ENCODE measurements around the gene TMEM120A. TPM values are rescaled to one million over a fixed set of nuclear protein-coding genes. Genes with fewer than 3 reads are reported as not detected.
A peak's percentile ranks its signal among the peaks of the same experiment; 100 is the strongest.

TMEM120A gene
- polyA plus RNA-seq (2012; ENCODE audit: insufficient read length, low read depth) = 95.7 TPM

DNA sequence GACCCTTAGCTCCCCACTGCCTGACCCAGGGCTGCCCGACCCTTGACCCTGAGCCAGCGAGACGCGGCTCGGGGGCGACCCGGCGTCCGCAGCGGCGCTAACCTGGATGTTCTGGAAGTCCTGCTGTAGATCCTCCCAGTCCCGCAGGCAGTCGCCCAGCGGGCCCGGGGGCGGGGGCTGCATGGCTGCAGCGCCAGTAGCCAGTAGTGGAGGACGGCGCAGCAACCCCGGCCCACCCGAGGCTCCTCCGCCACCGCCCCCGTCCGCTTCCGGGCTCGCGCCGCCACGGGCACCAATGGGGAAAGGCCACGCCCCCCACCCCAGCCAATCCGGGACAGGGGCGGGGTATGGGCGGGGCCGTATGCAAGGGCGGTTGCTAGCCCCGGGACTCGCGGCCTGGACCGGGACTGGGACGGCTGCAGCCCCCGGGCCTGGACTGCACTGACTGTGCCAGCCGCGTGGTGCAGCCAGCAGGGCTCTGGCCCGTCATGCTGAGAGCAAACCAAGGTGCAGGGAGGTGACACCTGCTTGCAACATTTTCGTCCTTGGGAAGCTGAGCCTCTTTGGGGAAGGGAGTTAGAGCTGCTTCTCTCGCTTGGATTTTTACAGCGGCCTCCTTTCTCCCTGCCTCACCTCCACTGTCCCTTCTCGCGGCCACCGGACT lies at the start of gene TMEM120A:
Gene TMEM120A (minus strand): TSS at position 208 of the 664 bp plus-strand sequence. CDS start 25 bp downstream, at position 183.
- TF ChIP-seq, protein P1, sequence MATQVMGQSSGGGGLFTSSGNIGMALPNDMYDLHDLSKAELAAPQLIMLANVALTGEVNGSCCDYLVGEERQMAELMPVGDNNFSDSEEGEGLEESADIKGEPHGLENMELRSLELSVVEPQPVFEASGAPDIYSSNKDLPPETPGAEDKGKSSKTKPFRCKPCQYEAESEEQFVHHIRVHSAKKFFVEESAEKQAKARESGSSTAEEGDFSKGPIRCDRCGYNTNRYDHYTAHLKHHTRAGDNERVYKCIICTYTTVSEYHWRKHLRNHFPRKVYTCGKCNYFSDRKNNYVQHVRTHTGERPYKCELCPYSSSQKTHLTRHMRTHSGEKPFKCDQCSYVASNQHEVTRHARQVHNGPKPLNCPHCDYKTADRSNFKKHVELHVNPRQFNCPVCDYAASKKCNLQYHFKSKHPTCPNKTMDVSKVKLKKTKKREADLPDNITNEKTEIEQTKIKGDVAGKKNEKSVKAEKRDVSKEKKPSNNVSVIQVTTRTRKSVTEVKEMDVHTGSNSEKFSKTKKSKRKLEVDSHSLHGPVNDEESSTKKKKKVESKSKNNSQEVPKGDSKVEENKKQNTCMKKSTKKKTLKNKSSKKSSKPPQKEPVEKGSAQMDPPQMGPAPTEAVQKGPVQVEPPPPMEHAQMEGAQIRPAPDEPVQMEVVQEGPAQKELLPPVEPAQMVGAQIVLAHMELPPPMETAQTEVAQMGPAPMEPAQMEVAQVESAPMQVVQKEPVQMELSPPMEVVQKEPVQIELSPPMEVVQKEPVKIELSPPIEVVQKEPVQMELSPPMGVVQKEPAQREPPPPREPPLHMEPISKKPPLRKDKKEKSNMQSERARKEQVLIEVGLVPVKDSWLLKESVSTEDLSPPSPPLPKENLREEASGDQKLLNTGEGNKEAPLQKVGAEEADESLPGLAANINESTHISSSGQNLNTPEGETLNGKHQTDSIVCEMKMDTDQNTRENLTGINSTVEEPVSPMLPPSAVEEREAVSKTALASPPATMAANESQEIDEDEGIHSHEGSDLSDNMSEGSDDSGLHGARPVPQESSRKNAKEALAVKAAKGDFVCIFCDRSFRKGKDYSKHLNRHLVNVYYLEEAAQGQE (IDR thresholded peaks at IDR 0.05; ENCODE audit: insufficient read depth in 1 of 2, low read depth in 2 of 2, low read length in 2 of 2) = 0 out of 4 replicates have a peak, but pooled peaks of 1 of the 2 experiments have one; percentile 45
- peak; percentile 89 for TF ChIP-seq POLR2AphosphoS5 (IDR thresholded peaks at IDR 0.05; ENCODE audit: low read depth, low read length)
- no peak for TF ChIP-seq FOXP2 (optimal IDR thresholded peaks at IDR 0.05; ENCODE audit: borderline replicate concordance, extremely low read depth, extremely low read length, insufficient read depth)
- 0 out of 2 replicates have a peak, but pooled peaks have one; percentile 6 for TF ChIP-seq SIN3A (IDR thresholded peaks at IDR 0.05; ENCODE audit: borderline replicate concordance, insufficient read depth, low read length)
- TF ChIP-seq TAF1 (IDR thresholded peaks at IDR 0.05; ENCODE audit: borderline replicate concordance, insufficient read depth, low read length) = 0 out of 2 replicates have a peak, but pooled peaks have one; percentile 50

DNA sequence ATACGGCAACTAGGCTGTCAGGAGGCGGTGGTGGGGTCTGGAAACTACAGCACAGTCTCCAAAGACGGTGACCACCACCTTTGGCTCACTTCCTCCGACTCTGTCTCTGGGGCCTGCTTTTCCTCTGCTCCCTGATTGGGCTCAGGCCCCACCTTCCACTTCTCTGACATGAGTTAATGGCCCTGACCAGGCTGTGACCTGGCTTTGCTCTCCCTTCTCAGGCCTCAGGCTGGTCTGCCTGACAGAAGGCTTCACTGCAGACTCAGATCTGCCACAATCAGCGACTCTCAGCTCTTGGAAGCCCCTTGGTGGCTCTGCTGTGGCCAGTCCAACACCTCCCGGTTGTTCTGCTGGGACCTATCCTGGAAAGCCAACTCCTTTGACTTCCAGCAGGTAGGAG lies 45.7 kb upstream of the TMEM120A start:
- TF ChIP-seq POLR2AphosphoS5 (IDR thresholded peaks at IDR 0.05; ENCODE audit: low read depth, low read length) (no peak), SIN3A (IDR thresholded peaks at IDR 0.05; ENCODE audit: borderline replicate concordance, insufficient read depth, low read length) (no peak), TAF1 (IDR thresholded peaks at IDR 0.05; ENCODE audit: borderline replicate concordance, insufficient read depth, low read length) (no peak), FOXP2 (optimal IDR thresholded peaks at IDR 0.05; ENCODE audit: borderline replicate concordance, extremely low read depth, extremely low read length, insufficient read depth) (no peak)
- TF ChIP-seq, protein P1 (IDR thresholded peaks at IDR 0.05; ENCODE audit: insufficient read depth in 1 of 2, low read depth in 2 of 2, low read length in 2 of 2) = no peak

DNA sequence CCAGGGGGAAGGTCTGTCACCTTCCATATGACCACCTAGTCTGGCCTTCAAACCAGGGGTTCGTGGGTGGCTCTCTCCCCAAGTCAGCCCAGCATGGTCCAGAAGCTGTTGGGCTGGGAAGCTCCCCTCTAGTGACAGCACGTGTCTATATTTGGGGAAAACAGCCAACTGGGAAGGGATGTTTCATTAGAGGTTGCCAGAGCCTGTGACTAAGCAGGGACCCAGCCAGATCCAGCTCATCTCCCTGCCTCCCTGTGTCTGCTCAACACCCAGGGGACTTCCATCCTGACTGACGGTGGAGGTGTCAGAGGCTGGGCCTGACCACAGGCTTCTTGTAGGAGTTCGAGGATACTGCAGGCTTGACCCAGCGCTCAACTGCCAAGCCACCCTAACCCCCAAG lies 42.9 kb upstream of the TMEM120A start:
- TF ChIP-seq POLR2AphosphoS5 (IDR thresholded peaks at IDR 0.05; ENCODE audit: low read depth, low read length) = no peak
- no peak for TF ChIP-seq FOXP2 (optimal IDR thresholded peaks at IDR 0.05; ENCODE audit: borderline replicate concordance, extremely low read depth, extremely low read length, insufficient read depth)
- TF ChIP-seq, protein P1 (IDR thresholded peaks at IDR 0.05; ENCODE audit: insufficient read depth in 1 of 2, low read depth in 2 of 2, low read length in 2 of 2) = no peak

DNA sequence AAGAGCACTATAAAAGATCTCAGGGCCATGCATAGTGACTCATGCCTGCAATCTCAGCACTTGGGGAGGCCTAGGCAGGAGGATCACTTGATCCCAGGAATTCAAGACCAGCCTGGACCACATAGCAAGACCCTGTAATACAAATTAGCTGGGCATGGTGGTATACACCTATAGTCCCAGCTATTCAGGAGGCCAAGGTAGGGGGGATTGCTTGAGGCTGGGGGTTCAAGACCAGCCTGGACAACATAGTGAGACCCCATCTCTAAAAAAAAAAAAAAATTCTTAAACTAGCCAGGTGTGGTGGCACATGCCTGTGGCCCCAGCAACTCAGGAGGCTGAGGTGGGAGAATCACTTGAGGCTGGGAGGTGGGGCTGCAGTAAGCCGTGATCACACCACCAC lies 37.6 kb upstream of the TMEM120A start:
- no peak for TF ChIP-seq SIN3A (IDR thresholded peaks at IDR 0.05; ENCODE audit: borderline replicate concordance, insufficient read depth, low read length)
- TF ChIP-seq, protein P1 (IDR thresholded peaks at IDR 0.05; ENCODE audit: insufficient read depth in 1 of 2, low read depth in 2 of 2, low read length in 2 of 2) = no peak
- TF ChIP-seq TAF1 (IDR thresholded peaks at IDR 0.05; ENCODE audit: borderline replicate concordance, insufficient read depth, low read length) = no peak
- TF ChIP-seq FOXP2 (optimal IDR thresholded peaks at IDR 0.05; ENCODE audit: borderline replicate concordance, extremely low read depth, extremely low read length, insufficient read depth) = no peak
- no peak for TF ChIP-seq POLR2AphosphoS5 (IDR thresholded peaks at IDR 0.05; ENCODE audit: low read depth, low read length)
